HG02798 (cell line): ENCODE data around the gene PTH1R.

Source experiments
- ATAC-seq: cut with Tn5 transposase; IDR thresholded peaks from one replicate; pipeline ENCODE4 v1.9.1; 2021; ENCODE audit warnings: mild to moderate bottlenecking; ENCODE audit not compliant: unreplicated experiment, poor library complexity

Gene PTH1R

DNA sequence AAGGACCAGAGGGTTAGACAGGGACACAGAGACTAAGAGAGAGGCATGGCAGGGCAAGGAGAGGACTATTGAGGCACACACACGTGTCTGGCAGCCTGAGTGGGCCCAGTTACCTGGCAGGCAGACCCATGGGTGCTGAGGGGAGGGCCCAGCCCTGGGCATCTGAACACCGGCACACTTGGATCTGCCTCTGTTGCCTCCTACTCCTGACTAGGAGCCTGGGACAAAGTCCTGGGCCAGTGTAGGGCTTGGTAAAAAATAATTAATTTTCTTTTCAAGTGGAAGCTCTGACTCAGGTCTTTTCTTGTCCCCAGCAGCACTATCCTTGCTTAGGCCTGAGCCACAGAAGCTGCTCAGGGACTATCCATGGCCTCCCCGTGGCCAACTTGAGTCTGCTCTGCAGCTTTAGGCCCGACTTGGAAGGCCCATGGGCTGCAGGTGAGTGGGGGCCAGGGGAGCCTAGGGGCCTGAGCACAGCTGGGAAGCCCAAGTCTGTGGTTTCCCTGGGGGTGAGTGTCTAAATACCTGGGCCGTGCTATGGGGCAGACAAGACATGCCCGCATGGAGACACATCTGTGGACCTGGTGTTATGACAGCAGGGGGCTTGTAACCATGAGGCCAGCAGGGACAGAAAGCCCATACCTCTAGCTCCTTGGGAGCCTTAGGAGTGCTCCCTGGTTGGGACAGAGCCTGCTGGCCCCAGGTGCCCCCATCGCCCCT lies at the start of gene PTH1R:
Gene PTH1R (plus strand): TSS at position 316 of the 720 bp plus-strand sequence. CDS start 5,839 bp downstream, outside the sequence.
- no peak for ATAC-seq

- ATAC-seq = peak; percentile 94
Observed at GRCh38 chr3:46829699-46830208, 47.8 kb upstream of the PTH1R start.

- no peak for ATAC-seq
Observed at GRCh38 chr3:46830801-46831200, 46.7 kb upstream of the PTH1R start.

- ATAC-seq = no peak
Observed at GRCh38 chr3:46831316-46831715, 46.2 kb upstream of the PTH1R start.

DNA sequence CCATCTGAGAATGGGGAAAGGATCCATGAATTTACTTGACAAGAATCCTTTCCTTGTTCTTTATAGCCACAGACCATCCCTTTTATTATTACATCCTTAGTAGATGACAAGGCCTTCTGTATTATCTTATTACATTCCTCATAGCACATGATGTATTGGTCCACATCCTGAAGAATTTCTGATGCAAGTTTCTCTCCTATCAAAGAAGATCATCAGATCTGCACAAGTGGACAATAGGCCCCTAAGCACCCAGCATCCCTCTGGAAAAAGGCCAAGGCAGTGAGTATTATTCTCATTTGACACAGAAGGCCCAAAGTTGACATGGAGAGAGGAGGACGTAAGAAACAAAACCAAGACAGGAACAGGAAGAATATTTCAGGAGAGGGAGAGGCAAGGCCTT lies 45.7 kb upstream of the PTH1R start:
- no peak for ATAC-seq

DNA sequence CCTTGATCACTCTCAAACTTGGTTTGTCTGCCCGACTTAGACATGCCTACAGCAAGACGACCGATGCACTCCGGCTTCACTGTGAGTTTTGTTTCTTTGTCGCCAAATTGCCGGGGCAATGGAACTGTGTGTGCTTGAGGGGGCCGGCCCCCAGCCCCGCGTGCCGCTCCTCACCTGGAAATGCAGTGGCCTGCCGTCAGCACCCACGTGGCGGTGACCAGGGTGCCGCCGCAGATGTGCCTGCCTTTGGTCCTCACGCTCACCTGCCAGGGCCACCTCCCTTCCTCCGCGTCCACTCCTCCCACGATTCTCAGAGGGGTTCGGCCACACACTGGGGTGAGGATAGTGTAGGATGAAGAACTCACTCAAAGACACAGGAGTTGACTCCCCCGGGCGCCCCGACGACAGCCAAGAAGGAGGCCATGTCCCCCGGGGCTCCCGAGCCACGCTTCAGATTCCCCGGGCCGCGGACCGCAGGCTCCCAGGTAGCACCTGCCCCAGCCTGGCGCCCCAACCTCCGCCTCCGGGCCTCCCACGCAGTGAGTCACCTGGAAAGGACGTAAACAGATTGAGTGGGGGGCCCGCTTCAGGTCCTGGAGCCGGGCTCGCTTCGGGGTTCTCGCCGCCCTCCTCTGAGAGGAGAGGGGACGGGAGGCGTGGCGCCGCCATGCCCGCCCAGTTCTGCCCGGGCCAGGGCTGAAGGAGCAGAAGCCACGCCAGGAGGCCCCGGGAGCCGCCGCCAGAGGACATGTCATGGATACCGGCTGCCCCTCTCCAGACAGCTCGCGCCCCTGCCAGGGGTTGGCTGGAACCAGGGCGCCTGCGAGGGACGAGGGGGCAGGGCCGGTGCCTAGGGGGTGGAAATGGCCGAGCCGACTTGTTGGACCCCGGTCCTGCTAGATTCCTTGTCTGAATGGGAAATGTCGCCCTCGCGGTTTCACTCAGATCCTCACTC lies 43.9 kb upstream of the PTH1R start:
- no peak for ATAC-seq

GRCh38 chr3:46835054-46835453 lies 42.5 kb upstream of the PTH1R start:
- ATAC-seq = no peak

- no peak for ATAC-seq
Observed at GRCh38 chr3:46835491-46835890, 42.0 kb upstream of the PTH1R start.

DNA sequence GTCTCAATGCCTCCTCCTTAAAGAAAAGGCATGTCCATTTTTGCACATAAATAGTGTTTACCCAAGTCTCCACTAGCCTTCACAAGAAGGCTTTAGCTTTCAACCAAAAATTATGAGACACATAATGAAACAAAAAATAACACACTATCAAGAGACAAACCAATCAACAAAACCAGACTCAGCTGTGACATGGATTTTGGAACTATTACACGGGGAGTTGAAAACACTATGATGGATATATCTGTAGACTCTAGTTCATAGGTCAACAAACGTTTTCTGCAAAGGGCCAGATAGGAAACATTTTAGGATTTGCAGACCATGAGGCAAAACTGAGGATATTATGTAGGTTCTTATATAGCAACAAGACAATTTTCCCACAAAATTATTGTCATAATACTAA lies 39.2 kb upstream of the PTH1R start:
- no peak for ATAC-seq

- no peak for ATAC-seq
Observed at GRCh38 chr3:46840491-46840890, 37.0 kb upstream of the PTH1R start.

GRCh38 chr3:46843508-46843907 lies 34.0 kb upstream of the PTH1R start:
- no peak for ATAC-seq

DNA sequence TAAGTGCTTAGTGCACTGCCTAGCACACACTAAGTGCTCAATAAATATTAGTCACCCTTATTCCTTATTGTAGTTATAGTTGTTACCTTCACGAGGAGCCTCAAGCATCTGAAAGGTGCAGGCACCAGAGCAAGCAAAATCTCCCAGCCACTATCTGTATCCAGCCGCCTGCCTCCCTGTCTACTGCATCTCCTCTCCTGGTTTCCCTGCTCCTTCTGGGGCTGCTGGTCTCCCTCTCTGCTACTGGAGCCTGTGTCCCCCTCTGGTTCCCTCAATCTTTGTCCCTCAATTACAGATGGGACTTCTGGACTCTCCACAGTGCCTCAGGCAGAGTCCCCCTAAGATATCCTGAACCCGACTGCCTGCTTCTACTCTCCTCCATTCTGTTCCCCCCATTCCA lies 33.1 kb upstream of the PTH1R start:
- ATAC-seq = no peak

- ATAC-seq = no peak
Observed at GRCh38 chr3:46844881-46845312, 32.6 kb upstream of the PTH1R start.

DNA sequence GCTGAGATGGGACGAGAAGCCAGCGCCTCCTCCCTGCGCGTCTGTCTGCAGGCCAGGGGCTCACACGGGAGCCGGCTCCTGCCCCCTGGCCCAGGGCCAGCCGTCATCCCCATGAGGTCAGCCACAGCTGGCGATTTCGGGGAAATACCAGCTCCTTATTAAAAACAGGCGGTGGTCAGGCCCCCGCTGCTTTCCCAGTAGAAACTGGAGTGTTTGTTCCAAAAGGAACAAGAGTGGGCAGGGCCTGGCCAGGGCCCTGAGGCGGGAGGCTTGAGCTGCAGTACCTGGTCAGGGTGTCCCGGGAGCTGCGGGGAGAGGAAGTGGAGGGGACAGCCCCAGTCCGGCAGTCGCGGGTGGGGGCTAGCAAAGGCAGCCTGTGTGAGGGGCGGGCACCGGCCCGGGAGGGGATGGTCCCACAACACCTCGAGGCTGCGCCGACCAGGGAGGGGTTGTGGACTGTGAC lies 32.1 kb upstream of the PTH1R start:
- ATAC-seq = peak; percentile 48

DNA sequence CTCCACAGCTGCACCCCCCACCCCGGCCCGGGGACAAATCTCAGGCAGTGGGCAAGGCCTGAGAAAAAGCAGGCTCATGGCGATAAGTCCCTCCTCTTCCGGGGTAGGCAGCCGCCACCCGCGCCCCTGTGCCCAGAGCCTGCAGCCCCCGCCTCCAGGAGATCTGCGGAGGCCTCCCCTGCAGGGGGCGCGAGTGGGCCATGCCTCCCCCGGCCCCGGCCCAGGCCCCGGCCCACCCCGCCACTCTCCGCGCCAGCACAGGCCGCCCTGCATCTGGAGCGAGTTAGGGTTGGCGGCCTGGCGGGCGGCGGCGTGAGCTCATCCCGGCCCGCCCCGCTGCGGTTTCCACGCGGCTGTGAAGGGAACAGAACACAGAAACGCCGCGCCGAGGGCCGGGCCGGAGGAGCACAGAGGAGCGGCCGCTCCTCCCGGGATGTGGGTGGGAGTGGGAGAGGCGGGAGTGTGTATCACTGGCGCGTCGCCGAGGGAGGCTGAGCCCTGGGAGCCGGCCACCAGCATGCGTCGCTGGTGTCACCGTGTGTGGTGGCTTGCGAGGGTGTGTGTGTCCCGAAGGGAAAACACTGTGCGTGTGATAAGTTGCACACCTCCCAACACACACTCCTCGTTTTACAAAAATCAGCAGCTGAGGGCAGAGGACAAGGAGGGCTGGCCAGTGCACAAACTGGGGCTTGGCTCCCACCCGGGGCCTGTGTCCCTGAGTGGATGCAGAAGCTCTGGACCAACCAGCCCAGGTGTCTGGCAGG lies 31.5 kb upstream of the PTH1R start:
- peak; percentile 78 for ATAC-seq

DNA sequence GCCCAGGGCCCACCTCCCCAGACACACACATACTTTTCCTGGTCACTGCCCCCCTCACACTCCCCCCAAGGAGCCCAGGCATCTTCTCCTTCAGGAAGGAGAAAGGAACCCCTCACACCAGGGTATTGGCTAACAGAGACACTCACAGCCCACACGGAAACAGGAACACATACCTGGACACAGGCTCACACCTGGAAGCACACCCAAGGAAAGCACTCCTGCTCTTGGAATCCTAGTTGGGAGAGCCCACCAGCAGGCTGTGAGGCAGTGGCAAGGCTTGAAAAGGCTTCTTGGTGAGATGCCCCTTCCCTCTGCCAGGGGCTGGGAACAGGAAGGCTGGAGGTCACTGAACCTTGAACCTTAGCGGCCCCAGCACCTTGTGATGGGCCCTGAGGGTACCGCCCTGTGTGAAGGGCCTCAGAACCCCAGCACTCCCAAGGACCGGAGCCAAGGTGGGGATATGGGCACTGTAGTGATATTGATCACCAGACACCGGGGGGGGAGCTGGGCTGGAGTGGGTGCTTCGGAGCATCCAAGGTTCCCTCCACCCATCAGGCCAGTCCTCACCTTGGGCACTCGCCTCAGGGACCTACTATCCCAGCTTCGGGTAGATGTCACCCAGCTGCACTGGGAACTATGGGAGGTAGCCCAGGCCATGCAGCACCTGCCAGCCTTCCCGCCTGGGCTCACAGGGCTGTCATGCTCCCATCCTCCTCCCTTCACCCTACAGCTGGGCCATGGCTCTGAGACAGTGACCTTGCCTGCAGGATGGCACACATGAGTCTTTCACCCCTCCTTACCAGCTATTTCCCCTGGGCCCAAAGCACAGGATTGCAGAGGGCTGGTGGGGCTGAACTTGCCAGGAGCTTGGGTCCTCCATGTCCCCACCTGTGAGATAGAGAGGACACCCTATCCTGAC lies 30.6 kb upstream of the PTH1R start:
- no peak for ATAC-seq

DNA sequence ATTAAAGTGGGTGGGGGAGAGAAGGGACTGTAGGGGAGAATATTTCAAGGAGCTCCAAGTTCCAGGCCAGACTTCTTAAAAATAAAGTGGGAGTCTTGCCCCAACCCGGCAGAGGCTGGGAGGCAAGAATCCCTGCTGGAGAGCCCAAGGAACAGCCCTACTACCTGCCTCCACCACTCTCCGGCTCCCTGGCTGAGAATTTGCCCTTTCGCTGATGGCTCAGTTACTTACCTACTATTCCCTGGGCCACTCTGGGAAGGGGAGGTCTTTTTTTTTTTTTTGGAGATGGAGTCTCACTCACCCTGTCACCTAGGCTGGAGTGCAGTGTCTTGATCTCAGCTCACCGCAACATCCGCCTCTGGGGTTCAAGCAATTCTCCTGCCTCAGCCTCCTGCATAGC lies 29.8 kb upstream of the PTH1R start:
- no peak for ATAC-seq

DNA sequence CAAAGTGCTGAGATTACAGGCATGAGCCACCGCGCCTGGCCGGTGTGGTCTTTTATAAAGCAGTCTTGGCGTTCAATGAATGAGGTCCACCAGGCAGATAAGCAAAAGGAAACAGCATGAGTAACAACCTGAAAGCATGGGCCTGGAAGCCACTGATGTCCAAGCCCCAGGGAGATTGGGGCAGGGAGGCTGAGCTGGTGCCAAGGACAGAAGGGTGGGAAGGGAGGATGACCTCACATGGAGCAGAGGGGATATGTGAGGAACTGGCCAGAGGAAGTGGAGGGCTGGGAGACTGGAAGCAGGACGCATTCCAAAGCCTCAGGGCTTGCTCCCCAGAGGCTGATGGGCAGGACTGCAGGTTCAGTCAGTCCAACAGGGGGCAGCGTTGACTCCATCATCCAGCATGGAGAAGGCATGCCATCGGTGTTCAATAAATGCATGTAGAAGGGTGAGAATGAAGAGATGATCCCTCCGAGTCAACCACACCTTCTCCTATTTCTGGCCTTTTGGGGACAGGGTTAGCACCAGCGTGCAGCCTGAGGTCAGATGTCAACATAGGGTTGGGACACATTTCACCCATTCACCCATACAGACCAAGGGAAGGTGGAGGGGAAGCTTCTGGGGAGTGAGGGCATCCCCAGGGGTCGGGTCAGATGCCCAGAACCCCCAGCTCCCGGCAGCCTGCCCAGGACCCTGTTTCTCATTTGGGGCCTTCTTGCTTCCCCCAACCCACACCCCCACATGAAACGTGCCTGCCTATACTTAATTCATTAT lies 29.1 kb upstream of the PTH1R start:
- no peak for ATAC-seq
